ENCODE measurements around the gene CTSL. TPM values are rescaled to one million over a fixed set of nuclear protein-coding genes. Genes with fewer than 3 reads are reported as not detected.

The CTSL gene
- total RNA-seq, 2 experiments from 2014 or later: 0.96 TPM; not detected in 1

DNA sequence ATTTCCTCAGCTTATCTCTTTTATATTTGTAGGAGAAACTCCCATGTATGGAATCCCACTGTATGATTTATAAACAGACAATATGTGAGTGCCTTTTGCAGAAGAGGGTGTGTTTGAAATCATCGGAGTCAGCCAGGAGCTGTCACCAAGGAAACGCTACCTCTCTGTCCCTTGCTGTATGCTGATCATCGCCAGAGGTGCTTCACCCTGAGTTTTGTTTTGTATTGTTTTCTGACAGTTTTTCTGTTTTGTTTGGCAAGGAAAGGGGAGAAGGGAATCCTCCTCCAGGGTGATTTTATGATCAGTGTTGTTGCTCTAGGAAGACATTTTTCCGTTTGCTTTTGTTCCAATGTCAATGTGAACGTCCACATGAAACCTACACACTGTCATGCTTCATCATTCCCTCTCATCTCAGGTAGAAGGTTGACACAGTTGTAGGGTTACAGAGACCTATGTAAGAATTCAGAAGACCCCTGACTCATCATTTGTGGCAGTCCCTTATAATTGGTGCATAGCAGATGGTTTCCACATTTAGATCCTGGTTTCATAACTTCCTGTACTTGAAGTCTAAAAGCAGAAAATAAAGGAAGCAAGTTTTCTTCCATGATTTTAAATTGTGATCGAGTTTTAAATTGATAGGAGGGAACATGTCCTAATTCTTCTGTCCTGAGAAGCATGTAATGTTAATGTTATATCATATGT, 18.0 kb upstream of the CTSL start:
- peaks cover 19% of the 10 kb centered on the region for H3K4me1 Mint-ChIP-seq
- H3K36me3 Mint-ChIP-seq: no peaks in the 10 kb centered on the region
- ATAC-seq (no peak), DNase-seq (no peak)
- no peak overlapping the region for H3K27ac Mint-ChIP-seq
- peaks cover 14% of the 10 kb centered on the region for H3K27me3 Mint-ChIP-seq
- CTCF ChIA-PET: no interaction called here
- peaks cover 2% of the 10 kb centered on the region for H3K9me3 Mint-ChIP-seq (ENCODE audit: low read depth)
- H3K4me3 Mint-ChIP-seq: no peak overlapping the region

DNA sequence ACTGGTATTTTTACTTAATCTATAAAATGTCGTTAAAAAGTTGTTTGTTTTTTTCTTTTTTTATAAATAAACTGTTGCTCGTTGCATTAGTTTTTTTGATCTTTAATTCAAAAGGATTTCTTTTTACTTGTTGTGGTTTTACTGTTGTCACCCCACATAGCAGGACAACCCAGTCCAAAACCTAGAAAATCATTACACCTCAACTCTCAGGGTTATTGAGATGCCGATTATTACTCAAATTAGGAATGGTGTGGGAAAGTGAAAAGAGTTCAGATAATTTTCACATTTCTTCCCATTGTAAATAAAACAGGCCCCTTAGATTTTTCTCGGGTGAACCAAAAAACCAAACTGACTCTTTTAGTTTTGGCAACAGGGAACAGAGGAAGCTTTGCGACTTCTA, 17.4 kb upstream of the CTSL start:
- H3K4me1 Mint-ChIP-seq: peaks cover 23% of the 10 kb centered on the region
- no peak overlapping the region for H3K27ac Mint-ChIP-seq
- ATAC-seq: no peak
- peaks cover 5% of the 10 kb centered on the region for H3K9me3 Mint-ChIP-seq (ENCODE audit: low read depth)
- H3K27me3 Mint-ChIP-seq: peaks cover 14% of the 10 kb centered on the region
- no peak for DNase-seq
- H3K36me3 Mint-ChIP-seq: no peaks in the 10 kb centered on the region
- CTCF ChIA-PET: no interaction called here
- H3K4me3 Mint-ChIP-seq: peak overlapping the region; percentile 1

DNA sequence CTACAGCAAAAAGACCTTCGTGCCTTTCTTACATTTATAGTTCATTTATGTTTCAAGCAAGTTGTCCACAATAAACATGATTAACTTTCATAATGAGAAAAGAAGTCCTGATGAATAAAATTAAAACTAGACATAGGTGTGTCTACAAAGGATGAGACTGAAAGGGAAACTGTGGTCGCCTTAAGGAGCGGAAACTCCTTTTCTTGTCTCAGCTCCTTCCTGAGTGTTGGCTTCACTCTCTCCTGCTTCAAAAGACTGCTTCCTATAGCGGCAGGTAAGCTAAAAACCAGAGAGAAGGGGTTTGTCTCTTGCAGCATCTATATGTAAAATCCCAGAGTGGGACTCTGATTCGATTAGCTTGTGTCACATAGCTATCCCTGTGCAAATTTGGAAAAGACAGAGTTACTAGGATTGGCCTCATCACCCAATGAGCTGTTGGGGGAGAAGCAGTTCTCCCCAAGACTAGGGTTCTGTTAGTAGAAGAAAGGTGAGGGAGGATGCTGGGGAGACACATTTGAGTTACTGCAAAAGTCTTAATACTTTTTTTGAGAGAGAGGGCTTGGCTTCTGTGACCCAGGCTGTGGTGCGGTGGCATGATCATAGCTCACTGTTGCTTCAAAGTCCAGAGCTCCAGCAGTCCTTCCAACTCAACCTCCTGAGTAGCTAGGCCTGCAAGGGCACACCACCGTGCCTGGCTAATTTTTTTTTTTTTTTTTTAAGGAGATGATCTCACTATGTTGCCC, 16.8 kb upstream of the CTSL start:
- Mint-ChIP-seq H3K27ac (no peak overlapping the region), H3K36me3 (no peaks in the 10 kb centered on the region), H3K4me1 (peaks cover 24% of the 10 kb centered on the region), H3K9me3 (ENCODE audit: low read depth) (peaks cover 5% of the 10 kb centered on the region), H3K4me3 (peak overlapping the region; percentile 1), H3K27me3 (peaks cover 14% of the 10 kb centered on the region)
- peak; percentile 49 for ATAC-seq
- DNase-seq: no peak
- CTCF ChIA-PET: interaction anchor here (0.7 kb wide), 1 partner anchor 239 kb away, joined by 3 read pairs; no protein-coding TSS in a partner anchor

DNA sequence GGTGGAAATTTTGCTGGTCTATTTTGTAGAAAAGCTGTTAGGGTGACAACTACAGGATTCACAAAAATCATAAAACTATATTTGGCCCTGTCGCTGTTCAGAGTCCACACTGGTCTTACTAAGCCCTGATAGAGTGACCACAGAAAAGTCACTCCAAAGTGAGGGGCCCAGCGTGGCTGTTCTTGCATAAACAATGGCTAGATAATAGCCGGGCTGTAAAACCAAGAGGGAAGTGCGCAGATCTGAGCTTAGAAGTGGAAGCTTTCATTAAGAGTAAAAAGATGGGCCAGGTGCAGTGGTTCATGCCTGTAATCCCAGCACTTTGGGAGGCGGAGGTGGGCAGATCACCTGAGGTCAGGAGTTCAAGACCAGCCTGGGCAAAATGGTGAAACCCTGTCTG, 15.5 kb upstream of the CTSL start:
- Mint-ChIP-seq H3K9me3 (ENCODE audit: low read depth) (peaks cover 5% of the 10 kb centered on the region), H3K4me3 (no peak overlapping the region), H3K4me1 (peaks cover 24% of the 10 kb centered on the region), H3K27me3 (peaks cover 15% of the 10 kb centered on the region), H3K36me3 (no peaks in the 10 kb centered on the region), H3K27ac (no peak overlapping the region)
- DNase-seq: no peak
- CTCF ChIA-PET: no interaction called here
- ATAC-seq: no peak

DNA sequence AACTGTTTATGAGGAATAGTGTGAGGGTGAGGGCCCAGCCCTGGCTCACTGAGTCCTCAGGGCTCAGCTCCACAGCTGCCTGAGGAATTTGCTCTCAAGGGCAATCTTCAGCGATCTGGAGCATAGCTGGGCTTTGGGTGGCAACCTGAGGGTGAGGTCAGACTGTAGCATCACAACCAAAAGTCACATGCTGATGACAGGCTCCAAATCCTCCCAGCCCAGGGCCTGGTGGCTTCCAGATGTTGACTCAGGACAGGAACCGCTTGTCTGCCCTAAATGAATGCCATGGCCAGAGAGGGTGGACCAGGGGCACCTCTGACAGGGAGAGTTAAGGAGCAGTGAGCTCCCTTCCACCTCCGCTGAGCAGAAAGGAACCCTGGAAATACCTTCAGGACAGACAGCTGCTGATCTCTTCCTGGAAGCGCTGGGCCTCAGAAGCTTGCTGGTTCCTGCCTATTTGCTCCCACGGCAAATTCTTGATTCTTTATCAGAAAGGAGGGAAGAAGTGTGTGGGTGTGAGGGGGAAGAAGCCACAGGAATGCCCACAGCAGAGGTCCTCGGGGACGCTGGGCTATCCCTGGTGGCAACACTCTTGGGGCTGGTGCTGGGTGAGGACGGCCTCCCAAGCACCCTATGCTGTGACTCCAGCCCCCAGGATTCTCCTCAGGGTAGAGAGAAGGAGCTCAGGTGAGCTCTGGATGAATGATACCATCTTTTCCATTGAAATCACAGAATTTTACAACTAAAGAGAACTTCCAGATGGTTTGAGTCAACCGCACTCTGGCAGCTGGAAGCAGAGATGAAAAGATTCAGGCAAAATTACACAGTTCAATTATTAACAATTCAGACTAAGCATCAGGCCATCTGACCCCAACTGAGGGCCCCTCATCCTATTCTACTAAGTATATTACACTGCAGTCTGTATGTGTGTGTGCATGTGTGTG, 13.8 kb upstream of the CTSL start:
- Mint-ChIP-seq H3K4me3 (no peak overlapping the region), H3K27ac (no peak overlapping the region), H3K4me1 (peaks cover 24% of the 10 kb centered on the region), H3K36me3 (no peaks in the 10 kb centered on the region), H3K27me3 (peaks cover 12% of the 10 kb centered on the region), H3K9me3 (ENCODE audit: low read depth) (peaks cover 5% of the 10 kb centered on the region)
- ATAC-seq (no peak), DNase-seq (no peak)
- CTCF ChIA-PET: no interaction called here

DNA sequence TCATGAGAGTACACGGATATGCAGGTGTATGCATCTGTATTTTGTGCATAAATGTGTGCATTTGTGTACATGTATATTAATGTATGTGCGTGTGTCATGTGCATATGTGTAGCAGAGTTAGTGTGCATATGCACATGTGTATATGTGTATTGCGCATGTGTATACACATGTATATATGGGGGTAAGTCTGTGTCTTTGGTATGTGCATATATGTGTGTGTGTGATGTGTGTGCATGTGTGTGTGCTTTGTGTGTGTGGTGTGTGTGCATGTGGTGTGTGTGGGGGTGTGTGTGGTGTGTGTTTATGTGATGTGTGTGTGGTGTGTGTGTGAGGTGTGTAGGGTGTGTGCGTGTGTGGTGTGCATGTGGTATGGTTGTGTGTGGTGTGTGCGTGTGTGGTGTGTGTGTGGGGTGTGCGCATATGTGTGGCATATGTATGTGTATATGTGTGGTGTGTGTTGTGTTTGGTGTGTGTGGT, 13.1 kb upstream of the CTSL start:
- Mint-ChIP-seq H3K36me3 (no peaks in the 10 kb centered on the region), H3K9me3 (ENCODE audit: low read depth) (peaks cover 5% of the 10 kb centered on the region), H3K27me3 (peaks cover 12% of the 10 kb centered on the region), H3K27ac (no peak overlapping the region), H3K4me3 (no peak overlapping the region), H3K4me1 (peaks cover 22% of the 10 kb centered on the region)
- DNase-seq (no peak), ATAC-seq (no peak)
- CTCF ChIA-PET: no interaction called here

DNA sequence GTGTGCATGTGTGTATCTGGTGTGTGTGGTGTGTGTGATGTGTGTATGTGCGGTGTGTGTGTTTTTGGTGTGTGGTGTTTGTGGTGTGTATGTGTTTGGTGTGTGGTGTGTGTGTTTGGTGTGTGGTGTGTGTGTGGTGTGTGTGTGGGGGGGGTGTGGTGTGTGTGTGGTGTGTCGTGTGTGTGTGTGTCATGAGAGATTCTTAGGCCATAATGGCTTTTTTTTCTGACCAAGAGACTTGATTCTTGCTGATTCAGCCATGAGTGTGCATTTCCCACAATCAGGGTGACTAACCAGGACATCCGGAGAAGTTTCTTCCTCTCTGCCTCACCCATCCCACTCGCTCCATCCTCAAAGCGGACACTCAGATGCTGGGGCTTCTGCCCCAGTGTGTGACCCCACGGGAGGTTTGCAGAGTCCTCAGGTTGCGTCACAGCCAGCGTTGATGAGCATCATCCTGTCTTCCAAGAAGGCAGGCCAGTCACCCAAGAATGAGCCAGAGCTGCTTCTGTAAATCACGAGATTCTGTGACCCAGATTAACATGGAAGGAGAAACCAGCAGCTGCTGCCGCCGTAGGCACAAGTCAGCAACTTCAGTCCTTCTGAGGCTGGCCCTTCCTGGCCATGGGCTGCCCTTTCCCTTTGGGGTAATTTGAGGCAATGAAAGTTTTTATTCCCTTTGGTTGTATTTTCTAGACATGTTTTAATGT, 12.5 kb upstream of the CTSL start:
- Mint-ChIP-seq H3K27me3 (peaks cover 7% of the 10 kb centered on the region), H3K9me3 (ENCODE audit: low read depth) (peaks cover 5% of the 10 kb centered on the region), H3K4me3 (no peak overlapping the region), H3K4me1 (peaks cover 18% of the 10 kb centered on the region), H3K27ac (no peak overlapping the region), H3K36me3 (no peaks in the 10 kb centered on the region)
- no peak for DNase-seq
- no peak for ATAC-seq
- CTCF ChIA-PET: no interaction called here

DNA sequence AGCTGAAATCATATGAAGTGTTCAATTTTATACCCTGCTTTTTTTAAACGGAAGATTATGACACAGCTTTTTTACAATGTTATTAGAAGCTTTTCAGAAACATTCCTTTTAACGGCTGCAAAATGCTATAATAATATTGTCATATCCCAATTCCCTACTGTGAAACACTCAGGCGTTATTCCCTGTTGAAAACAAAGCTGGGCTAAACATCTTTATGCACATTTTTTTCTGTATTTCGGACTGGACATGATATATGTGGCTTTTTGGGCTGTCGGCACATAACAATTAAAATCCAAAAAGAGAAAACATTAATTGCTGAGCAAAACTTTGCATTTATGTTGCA, 12.0 kb upstream of the CTSL start:
- no peak overlapping the region for H3K27ac Mint-ChIP-seq
- no peak overlapping the region for H3K4me3 Mint-ChIP-seq
- peaks cover 14% of the 10 kb centered on the region for H3K4me1 Mint-ChIP-seq
- no peaks in the 10 kb centered on the region for H3K36me3 Mint-ChIP-seq
- peaks cover 5% of the 10 kb centered on the region for H3K9me3 Mint-ChIP-seq (ENCODE audit: low read depth)
- ATAC-seq (no peak), DNase-seq (no peak)
- peaks cover 6% of the 10 kb centered on the region for H3K27me3 Mint-ChIP-seq
- CTCF ChIA-PET: no interaction called here

DNA sequence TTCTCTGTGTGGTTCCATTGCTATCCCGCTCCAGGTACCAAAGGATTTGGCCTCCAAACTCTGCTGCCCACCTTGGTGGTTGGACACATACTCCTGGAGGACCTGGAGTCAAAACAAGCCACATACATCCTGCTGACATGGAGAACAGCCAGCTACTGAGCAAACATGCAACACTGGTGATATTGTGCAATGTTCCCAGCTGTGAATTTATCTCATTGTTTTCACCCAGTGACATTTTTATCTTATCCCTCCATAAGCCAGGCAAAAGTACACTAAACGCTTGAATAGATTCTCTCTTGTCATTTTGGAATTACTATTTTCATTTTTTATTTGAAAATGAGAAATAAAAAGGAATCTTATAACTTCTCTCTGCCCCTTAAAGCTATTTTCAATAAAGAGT, 11.1 kb upstream of the CTSL start:
- DNase-seq (no peak), ATAC-seq (no peak)
- Mint-ChIP-seq H3K27ac (no peak overlapping the region), H3K4me1 (peaks cover 8% of the 10 kb centered on the region), H3K36me3 (no peaks in the 10 kb centered on the region), H3K9me3 (ENCODE audit: low read depth) (peaks cover 5% of the 10 kb centered on the region), H3K4me3 (no peak overlapping the region), H3K27me3 (peaks cover 6% of the 10 kb centered on the region)
- CTCF ChIA-PET: no interaction called here

DNA sequence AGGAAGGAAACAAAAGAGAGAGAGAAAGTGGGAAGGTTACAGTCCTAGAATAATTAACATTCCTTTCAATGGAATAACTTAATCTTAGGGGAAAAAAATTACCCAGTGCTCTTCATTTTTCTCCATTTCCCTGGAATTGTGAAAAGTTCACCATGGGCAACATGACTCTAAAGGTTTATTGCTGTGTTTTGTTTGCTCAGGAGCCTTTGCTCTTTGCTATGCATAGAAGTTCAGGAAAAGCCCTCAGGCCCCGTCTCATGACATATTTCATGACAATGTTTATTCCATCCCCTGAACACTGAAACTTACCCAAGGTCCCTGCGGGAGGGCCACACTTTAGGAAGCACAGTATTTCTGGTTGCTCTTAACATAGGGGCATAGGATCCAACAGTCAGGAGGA, 9.8 kb upstream of the CTSL start:
- CTCF ChIA-PET: no interaction called here
- no peak overlapping the region for H3K4me3 Mint-ChIP-seq
- H3K9me3 Mint-ChIP-seq (ENCODE audit: low read depth): peaks cover 5% of the 10 kb centered on the region
- DNase-seq: no peak
- H3K36me3 Mint-ChIP-seq: no peaks in the 10 kb centered on the region
- H3K27me3 Mint-ChIP-seq: peaks cover 6% of the 10 kb centered on the region
- peaks cover 8% of the 10 kb centered on the region for H3K4me1 Mint-ChIP-seq
- H3K27ac Mint-ChIP-seq: no peak overlapping the region
- no peak for ATAC-seq

DNA sequence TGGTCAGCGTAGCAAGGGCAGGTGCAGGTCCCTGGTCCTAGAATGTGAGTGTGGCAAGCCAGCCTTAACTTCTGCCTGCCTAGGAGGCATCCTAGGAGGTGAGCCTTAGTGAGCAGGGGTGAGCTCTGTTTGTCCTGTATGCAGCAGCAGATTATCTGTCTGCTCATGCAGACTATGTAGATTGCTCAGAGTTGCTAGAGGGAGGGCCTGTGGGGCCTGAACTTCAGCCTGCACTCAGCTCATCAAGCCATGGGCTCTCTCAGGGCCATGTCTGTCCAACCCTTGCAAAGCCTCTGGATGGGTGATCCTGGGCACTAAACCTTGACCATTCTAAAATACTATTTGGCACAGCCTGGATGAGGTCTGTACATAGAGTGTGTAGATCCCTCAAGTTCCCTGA, 8.5 kb upstream of the CTSL start:
- CTCF ChIA-PET: no interaction called here
- DNase-seq (no peak), ATAC-seq (no peak)
- Mint-ChIP-seq H3K4me1 (peaks cover 8% of the 10 kb centered on the region), H3K4me3 (no peak overlapping the region), H3K36me3 (no peaks in the 10 kb centered on the region), H3K27me3 (peaks cover 10% of the 10 kb centered on the region), H3K9me3 (ENCODE audit: low read depth) (peaks cover 5% of the 10 kb centered on the region), H3K27ac (no peak overlapping the region)

DNA sequence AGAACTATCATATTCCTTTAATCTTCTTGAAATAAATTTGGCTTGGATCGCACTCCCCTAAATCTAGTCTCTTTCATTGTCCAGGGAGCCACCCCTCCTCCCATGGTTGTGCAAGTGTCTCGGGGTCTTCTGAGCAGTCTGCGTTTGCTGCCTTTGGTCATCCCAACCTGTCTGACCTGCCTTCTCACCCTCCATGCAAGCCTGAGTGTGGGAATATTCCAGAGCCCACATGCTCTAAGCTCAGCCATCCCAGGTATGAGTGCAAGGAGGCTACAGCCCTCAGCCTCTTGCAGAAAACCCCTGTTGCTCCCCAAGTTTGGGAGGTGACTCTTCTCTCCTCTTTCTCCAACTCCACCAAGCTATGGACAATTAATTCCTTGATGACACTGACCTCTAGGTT, 7.7 kb upstream of the CTSL start:
- DNase-seq (no peak), ATAC-seq (no peak)
- no peaks in the 10 kb centered on the region for H3K9me3 Mint-ChIP-seq (ENCODE audit: low read depth)
- peaks cover 10% of the 10 kb centered on the region for H3K27me3 Mint-ChIP-seq
- peaks cover 2% of the 10 kb centered on the region for H3K4me1 Mint-ChIP-seq
- CTCF ChIA-PET: no interaction called here
- no peaks in the 10 kb centered on the region for H3K36me3 Mint-ChIP-seq
- H3K27ac Mint-ChIP-seq: no peak overlapping the region
- H3K4me3 Mint-ChIP-seq: no peak overlapping the region
